MM.1S (cell line): ENCODE results near the gene ERVV-1.

Source experiments
- DNase-seq: peaks from one replicate; pipeline ENCODE4 v3.0.0-alpha.2; 2015
- H2AFZ ChIP-seq: fragments of 300-600 bp; sonication (generic); 2 replicates; pipeline ENCODE4 v1.6.0; 2016; ENCODE audit warnings: antibody characterized with exemption, low read length
- H3F3A ChIP-seq: fragments of 300-600 bp; sonication (generic); 2 replicates; pipeline ENCODE4 v1.6.1; 2016; ENCODE audit warnings: mild to moderate bottlenecking, antibody characterized with exemption, low read length, moderate library complexity, mixed read lengths; ENCODE audit not compliant: insufficient read depth
- H3K27ac ChIP-seq: fragments of 300-600 bp; sonication (generic); 2 replicates; pipeline ENCODE4 v1.5.1; 2016; ENCODE audit warnings: mild to moderate bottlenecking, low read length
- H3K27me3 ChIP-seq: fragments of 300-600 bp; sonication (generic); replicated peaks from 2 replicates; pipeline ENCODE4 v1.6.0; 2016; ENCODE audit warnings: low read length; ENCODE audit not compliant: insufficient read depth
- H3K36me3 ChIP-seq: fragments of 300-600 bp; sonication (generic); replicated peaks from 2 replicates; pipeline ENCODE4 v1.6.1; 2016; ENCODE audit warnings: mild to moderate bottlenecking, low read length, mixed read lengths; ENCODE audit not compliant: insufficient read depth
- H3K4me1 ChIP-seq: fragments of 300-600 bp; sonication (generic); 2 replicates; pipeline ENCODE4 v1.6.1; 2016; ENCODE audit warnings: low read length, mixed read lengths
- H3K4me2 ChIP-seq: fragments of 300-600 bp; sonication (generic); 2 replicates; pipeline ENCODE4 v1.6.0; 2016; ENCODE audit warnings: low read depth, low read length
- H3K4me3 ChIP-seq: fragments of 300-600 bp; sonication (generic); 2 replicates; pipeline ENCODE4 v1.5.1; 2016; ENCODE audit warnings: low read length, mixed read lengths
- H3K79me2 ChIP-seq: fragments of 300-600 bp; sonication (generic); 2 replicates; pipeline ENCODE4 v1.6.1; 2016; ENCODE audit warnings: mixed run types, low read length, mixed read lengths
- H3K9ac ChIP-seq: fragments of 300-600 bp; sonication (generic); 2 replicates; pipeline ENCODE4 v1.6.1; 2016; ENCODE audit warnings: low read length, mixed read lengths
- H3K9me2 ChIP-seq: fragments of 300-600 bp; sonication (generic); replicated peaks from 2 replicates; pipeline ENCODE4 v1.6.1; 2016; ENCODE audit warnings: mild to moderate bottlenecking, low read length, mixed read lengths; ENCODE audit not compliant: insufficient read depth
- H3K9me3 ChIP-seq: fragments of 300-600 bp; sonication (generic); replicated peaks from 2 replicates; pipeline ENCODE4 v1.6.1; 2016; ENCODE audit warnings: mild to moderate bottlenecking, low read length, mixed read lengths; ENCODE audit not compliant: insufficient read depth
- H4K20me1 ChIP-seq: fragments of 300-600 bp; sonication (generic); 2 replicates; pipeline ENCODE4 v1.6.1; 2016; ENCODE audit warnings: mild to moderate bottlenecking, low read length, moderate library complexity, mixed read lengths; ENCODE audit not compliant: insufficient read depth
- EZH2 ChIP-seq: fragments of 300-600 bp; sonication (generic); optimal IDR thresholded peaks from 2 replicates; pipeline ENCODE3; 2017; ENCODE audit warnings: low read depth, mild to moderate bottlenecking, antibody characterized with exemption, low read length, mixed read lengths
- EZH2phosphoT487 ChIP-seq: fragments of 300-600 bp; sonication (generic); IDR thresholded peaks from 2 replicates; pipeline ENCODE4 v1.6.1; 2018; ENCODE audit warnings: antibody characterized with exemption, low read length
- TF ChIP-seq, protein P1 (sequence below): fragments of 300-600 bp; sonication (generic); IDR thresholded peaks from 2 replicates; pipeline ENCODE4 v1.5.1; 2016; ENCODE audit warnings: antibody characterized with exemption, low read length, mixed read lengths

The ERVV-1 gene

DNA sequence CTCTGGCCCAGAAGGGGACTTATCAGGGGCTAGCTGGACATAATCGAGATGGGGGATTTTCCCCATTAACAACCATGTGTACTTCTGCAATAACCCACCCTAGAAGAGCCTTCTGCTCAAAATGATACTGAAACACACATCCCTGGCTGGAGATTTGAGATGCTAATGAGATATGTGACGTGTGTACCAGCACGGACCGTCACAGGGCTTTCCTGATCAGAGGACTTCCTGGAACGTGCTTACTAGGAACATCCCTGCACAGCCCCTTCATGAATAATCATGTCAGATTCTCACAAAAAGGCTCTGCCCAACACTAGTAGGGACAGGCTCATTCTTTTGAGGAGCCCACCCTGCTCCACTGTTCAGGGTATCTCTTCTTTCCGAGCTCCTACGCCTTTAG lies 6.5 kb upstream of the ERVV-1 start:
- Histone ChIP-seq H3K27me3 (no peaks in the 10 kb centered on the region), H3K27ac (no peak overlapping the region), H3F3A (no peaks in the 10 kb centered on the region), H3K9ac (no peak overlapping the region), H3K9me2 (no peaks in the 10 kb centered on the region), H3K4me1 (no peaks in the 10 kb centered on the region), H3K4me2 (no peak overlapping the region), H4K20me1 (no peaks in the 10 kb centered on the region), H3K9me3 (no peaks in the 10 kb centered on the region), H3K36me3 (no peaks in the 10 kb centered on the region), H2AFZ (no peak overlapping the region), H3K79me2 (no peaks in the 10 kb centered on the region), H3K4me3 (no peak overlapping the region)
- TF ChIP-seq EZH2phosphoT487 (no peak), EZH2 (no peak)
- TF ChIP-seq, protein P1, sequence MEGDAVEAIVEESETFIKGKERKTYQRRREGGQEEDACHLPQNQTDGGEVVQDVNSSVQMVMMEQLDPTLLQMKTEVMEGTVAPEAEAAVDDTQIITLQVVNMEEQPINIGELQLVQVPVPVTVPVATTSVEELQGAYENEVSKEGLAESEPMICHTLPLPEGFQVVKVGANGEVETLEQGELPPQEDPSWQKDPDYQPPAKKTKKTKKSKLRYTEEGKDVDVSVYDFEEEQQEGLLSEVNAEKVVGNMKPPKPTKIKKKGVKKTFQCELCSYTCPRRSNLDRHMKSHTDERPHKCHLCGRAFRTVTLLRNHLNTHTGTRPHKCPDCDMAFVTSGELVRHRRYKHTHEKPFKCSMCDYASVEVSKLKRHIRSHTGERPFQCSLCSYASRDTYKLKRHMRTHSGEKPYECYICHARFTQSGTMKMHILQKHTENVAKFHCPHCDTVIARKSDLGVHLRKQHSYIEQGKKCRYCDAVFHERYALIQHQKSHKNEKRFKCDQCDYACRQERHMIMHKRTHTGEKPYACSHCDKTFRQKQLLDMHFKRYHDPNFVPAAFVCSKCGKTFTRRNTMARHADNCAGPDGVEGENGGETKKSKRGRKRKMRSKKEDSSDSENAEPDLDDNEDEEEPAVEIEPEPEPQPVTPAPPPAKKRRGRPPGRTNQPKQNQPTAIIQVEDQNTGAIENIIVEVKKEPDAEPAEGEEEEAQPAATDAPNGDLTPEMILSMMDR, result no peak
- no peak for DNase-seq

DNA sequence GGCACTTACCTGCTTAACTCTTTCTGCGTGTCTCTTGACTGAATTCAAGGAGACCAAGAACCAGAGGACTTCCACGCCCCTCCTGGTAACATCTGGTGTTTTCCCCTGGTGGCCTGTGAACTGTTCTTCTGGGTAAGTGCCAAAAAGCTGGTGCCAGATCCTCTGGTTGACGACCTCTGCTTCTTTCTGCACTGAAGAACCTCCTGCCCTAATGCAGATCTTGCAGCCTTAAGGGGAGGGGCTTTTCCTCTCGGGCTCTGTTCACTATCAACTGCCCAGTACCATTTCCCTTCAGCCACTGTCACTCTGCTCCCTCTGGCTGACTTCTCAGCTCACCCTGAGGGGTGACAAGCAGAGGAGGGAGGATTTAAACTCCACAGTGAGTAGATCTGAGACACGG lies 6.1 kb upstream of the ERVV-1 start:
- Histone ChIP-seq H3K27me3 (no peaks in the 10 kb centered on the region), H3K36me3 (no peaks in the 10 kb centered on the region), H3K4me3 (no peak overlapping the region), H4K20me1 (no peaks in the 10 kb centered on the region), H3K79me2 (no peaks in the 10 kb centered on the region), H3K4me2 (no peak overlapping the region), H2AFZ (no peak overlapping the region), H3K4me1 (no peaks in the 10 kb centered on the region), H3K9me2 (no peaks in the 10 kb centered on the region), H3K9me3 (no peaks in the 10 kb centered on the region), H3K27ac (no peak overlapping the region), H3K9ac (no peak overlapping the region), H3F3A (no peaks in the 10 kb centered on the region)
- no peak for DNase-seq
- TF ChIP-seq EZH2 (no peak), EZH2phosphoT487 (no peak)
- TF ChIP-seq, protein P1, result no peak

DNA sequence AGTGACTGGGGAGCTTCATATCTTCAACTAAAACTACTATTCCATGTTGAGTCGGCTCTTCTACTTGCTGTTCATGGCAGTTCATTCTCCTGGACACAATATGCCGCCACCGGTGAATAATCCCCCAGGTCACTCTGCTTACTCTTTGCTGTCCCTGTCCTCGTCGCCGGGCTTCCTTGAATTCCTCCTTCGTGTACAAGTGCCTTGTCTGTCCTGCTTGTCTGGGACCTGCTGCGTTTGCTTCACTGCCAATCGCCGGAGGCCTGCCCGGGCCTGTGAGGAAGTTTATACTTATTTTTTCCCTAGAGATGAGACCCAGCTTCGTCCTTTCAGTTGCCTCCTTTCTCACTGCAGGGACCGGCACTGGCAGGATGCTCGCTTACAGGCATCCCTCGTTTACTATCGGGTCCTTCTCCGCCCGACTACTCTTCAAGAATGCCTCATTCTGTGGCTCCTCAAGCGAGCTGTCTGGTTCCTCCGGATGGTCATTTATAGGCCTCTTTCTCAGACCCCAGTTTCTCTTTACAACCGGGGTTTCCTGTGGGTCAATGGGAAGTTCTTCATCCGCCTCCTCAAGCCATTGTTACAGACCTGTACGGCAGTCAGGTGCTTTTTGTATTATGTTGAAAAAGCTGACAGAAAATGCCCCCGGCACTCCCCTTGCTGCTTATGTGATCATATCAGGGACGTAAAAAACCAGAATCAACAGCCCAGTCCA lies 5.5 kb upstream of the ERVV-1 start:
- Histone ChIP-seq H3K9me2 (no peaks in the 10 kb centered on the region), H3K36me3 (no peaks in the 10 kb centered on the region), H2AFZ (no peak overlapping the region), H4K20me1 (no peaks in the 10 kb centered on the region), H3K4me1 (no peaks in the 10 kb centered on the region), H3K79me2 (no peaks in the 10 kb centered on the region), H3K4me3 (no peak overlapping the region), H3K27ac (no peak overlapping the region), H3K4me2 (no peak overlapping the region), H3K9me3 (no peaks in the 10 kb centered on the region), H3F3A (no peaks in the 10 kb centered on the region), H3K9ac (no peak overlapping the region), H3K27me3 (no peaks in the 10 kb centered on the region)
- TF ChIP-seq EZH2, result no peak
- TF ChIP-seq EZH2phosphoT487, result no peak
- no peak for DNase-seq

DNA sequence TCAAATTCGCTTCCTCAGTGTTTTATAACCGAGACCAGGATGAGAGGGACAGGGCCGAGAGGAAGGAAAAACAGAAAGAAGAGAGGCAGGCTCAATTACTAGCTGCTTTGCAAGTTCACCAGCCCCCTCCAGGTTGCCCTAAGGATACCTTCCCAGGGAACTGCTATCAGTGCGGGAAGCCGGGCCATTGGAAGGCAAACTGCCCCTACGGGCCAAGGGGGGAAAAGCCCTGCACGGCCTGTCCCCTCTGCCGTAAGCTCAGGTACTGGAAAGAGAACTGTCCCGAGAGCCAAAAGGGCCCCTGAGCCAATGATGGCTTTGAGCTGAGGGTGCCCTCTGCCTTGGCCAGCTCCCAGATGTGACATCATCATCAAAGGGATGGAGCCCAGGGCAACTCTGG lies 3.2 kb upstream of the ERVV-1 start:
- Histone ChIP-seq H3K79me2 (no peaks in the 10 kb centered on the region), H4K20me1 (no peaks in the 10 kb centered on the region), H3K4me3 (no peak overlapping the region), H2AFZ (no peak overlapping the region), H3K36me3 (no peaks in the 10 kb centered on the region), H3K9me2 (no peaks in the 10 kb centered on the region), H3F3A (no peaks in the 10 kb centered on the region), H3K27me3 (no peaks in the 10 kb centered on the region), H3K9me3 (no peaks in the 10 kb centered on the region), H3K4me2 (no peak overlapping the region), H3K4me1 (no peaks in the 10 kb centered on the region), H3K27ac (no peak overlapping the region), H3K9ac (no peak overlapping the region)
- no peak for DNase-seq
- no peak for TF ChIP-seq EZH2
- no peak for TF ChIP-seq EZH2phosphoT487
- TF ChIP-seq, protein P1, result no peak
